MM.1S (cell line): ENCODE measurements around the gene RICTOR.

Source experiments
- DNase-seq: peaks from one replicate; pipeline ENCODE4 v3.0.0-alpha.2; 2015
- H2AFZ ChIP-seq: fragments of 300-600 bp; sonication (generic); 2 replicates; pipeline ENCODE4 v1.6.0; 2016; ENCODE audit warnings: antibody characterized with exemption, low read length
- H3F3A ChIP-seq: fragments of 300-600 bp; sonication (generic); 2 replicates; pipeline ENCODE4 v1.6.1; 2016; ENCODE audit warnings: mild to moderate bottlenecking, antibody characterized with exemption, low read length, moderate library complexity, mixed read lengths; ENCODE audit not compliant: insufficient read depth
- H3K27ac ChIP-seq: fragments of 300-600 bp; sonication (generic); 2 replicates; pipeline ENCODE4 v1.5.1; 2016; ENCODE audit warnings: mild to moderate bottlenecking, low read length
- H3K27me3 ChIP-seq: fragments of 300-600 bp; sonication (generic); replicated peaks from 2 replicates; pipeline ENCODE4 v1.6.0; 2016; ENCODE audit warnings: low read length; ENCODE audit not compliant: insufficient read depth
- H3K36me3 ChIP-seq: fragments of 300-600 bp; sonication (generic); replicated peaks from 2 replicates; pipeline ENCODE4 v1.6.1; 2016; ENCODE audit warnings: mild to moderate bottlenecking, low read length, mixed read lengths; ENCODE audit not compliant: insufficient read depth
- H3K4me1 ChIP-seq: fragments of 300-600 bp; sonication (generic); 2 replicates; pipeline ENCODE4 v1.6.1; 2016; ENCODE audit warnings: low read length, mixed read lengths
- H3K4me2 ChIP-seq: fragments of 300-600 bp; sonication (generic); 2 replicates; pipeline ENCODE4 v1.6.0; 2016; ENCODE audit warnings: low read depth, low read length
- H3K4me3 ChIP-seq: fragments of 300-600 bp; sonication (generic); 2 replicates; pipeline ENCODE4 v1.5.1; 2016; ENCODE audit warnings: low read length, mixed read lengths
- H3K79me2 ChIP-seq: fragments of 300-600 bp; sonication (generic); 2 replicates; pipeline ENCODE4 v1.6.1; 2016; ENCODE audit warnings: mixed run types, low read length, mixed read lengths
- H3K9ac ChIP-seq: fragments of 300-600 bp; sonication (generic); 2 replicates; pipeline ENCODE4 v1.6.1; 2016; ENCODE audit warnings: low read length, mixed read lengths
- H3K9me2 ChIP-seq: fragments of 300-600 bp; sonication (generic); replicated peaks from 2 replicates; pipeline ENCODE4 v1.6.1; 2016; ENCODE audit warnings: mild to moderate bottlenecking, low read length, mixed read lengths; ENCODE audit not compliant: insufficient read depth
- H3K9me3 ChIP-seq: fragments of 300-600 bp; sonication (generic); replicated peaks from 2 replicates; pipeline ENCODE4 v1.6.1; 2016; ENCODE audit warnings: mild to moderate bottlenecking, low read length, mixed read lengths; ENCODE audit not compliant: insufficient read depth
- H4K20me1 ChIP-seq: fragments of 300-600 bp; sonication (generic); 2 replicates; pipeline ENCODE4 v1.6.1; 2016; ENCODE audit warnings: mild to moderate bottlenecking, low read length, moderate library complexity, mixed read lengths; ENCODE audit not compliant: insufficient read depth
- EZH2 ChIP-seq: fragments of 300-600 bp; sonication (generic); optimal IDR thresholded peaks from 2 replicates; pipeline ENCODE3; 2017; ENCODE audit warnings: low read depth, mild to moderate bottlenecking, antibody characterized with exemption, low read length, mixed read lengths
- EZH2phosphoT487 ChIP-seq: fragments of 300-600 bp; sonication (generic); IDR thresholded peaks from 2 replicates; pipeline ENCODE4 v1.6.1; 2018; ENCODE audit warnings: antibody characterized with exemption, low read length
- TF ChIP-seq, protein P1 (sequence below): fragments of 300-600 bp; sonication (generic); IDR thresholded peaks from 2 replicates; pipeline ENCODE4 v1.5.1; 2016; ENCODE audit warnings: antibody characterized with exemption, low read length, mixed read lengths

Gene RICTOR

DNA sequence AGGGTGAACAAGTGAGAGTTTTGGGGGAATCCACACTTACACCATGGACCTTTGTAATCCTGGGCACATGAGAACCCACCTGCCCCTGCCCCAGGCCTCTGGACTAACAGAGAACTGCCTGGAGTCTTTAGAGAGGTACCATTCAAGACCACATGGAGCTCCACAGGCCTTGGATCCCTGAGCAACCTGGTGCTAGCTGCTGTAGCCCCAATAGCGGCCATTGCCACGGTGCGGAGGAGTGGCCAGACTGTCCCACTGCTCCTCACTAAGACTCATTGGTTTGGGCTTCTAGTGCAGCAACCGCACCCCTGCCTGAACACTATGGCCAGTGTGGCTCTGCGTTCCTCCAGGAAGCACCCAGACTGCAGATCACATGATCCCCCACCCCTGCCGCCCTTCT is 182.6 kb downstream of the RICTOR start:
- H3K79me2 ChIP-seq: no peaks in the 10 kb centered on the region
- no peaks in the 10 kb centered on the region for H3K27me3 ChIP-seq
- H3F3A ChIP-seq: no peaks in the 10 kb centered on the region
- no peak overlapping the region for H3K27ac ChIP-seq
- H3K4me3 ChIP-seq: no peak overlapping the region
- H3K9ac ChIP-seq: no peak overlapping the region
- H3K4me1 ChIP-seq: no peaks in the 10 kb centered on the region
- no peaks in the 10 kb centered on the region for H3K36me3 ChIP-seq
- no peaks in the 10 kb centered on the region for H4K20me1 ChIP-seq
- TF ChIP-seq EZH2phosphoT487 (no peak), EZH2 (no peak)
- TF ChIP-seq, protein P1, sequence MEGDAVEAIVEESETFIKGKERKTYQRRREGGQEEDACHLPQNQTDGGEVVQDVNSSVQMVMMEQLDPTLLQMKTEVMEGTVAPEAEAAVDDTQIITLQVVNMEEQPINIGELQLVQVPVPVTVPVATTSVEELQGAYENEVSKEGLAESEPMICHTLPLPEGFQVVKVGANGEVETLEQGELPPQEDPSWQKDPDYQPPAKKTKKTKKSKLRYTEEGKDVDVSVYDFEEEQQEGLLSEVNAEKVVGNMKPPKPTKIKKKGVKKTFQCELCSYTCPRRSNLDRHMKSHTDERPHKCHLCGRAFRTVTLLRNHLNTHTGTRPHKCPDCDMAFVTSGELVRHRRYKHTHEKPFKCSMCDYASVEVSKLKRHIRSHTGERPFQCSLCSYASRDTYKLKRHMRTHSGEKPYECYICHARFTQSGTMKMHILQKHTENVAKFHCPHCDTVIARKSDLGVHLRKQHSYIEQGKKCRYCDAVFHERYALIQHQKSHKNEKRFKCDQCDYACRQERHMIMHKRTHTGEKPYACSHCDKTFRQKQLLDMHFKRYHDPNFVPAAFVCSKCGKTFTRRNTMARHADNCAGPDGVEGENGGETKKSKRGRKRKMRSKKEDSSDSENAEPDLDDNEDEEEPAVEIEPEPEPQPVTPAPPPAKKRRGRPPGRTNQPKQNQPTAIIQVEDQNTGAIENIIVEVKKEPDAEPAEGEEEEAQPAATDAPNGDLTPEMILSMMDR: no peak
- DNase-seq: no peak
- H2AFZ ChIP-seq: no peak overlapping the region
- no peaks in the 10 kb centered on the region for H3K9me3 ChIP-seq
- H3K4me2 ChIP-seq: no peak overlapping the region
- H3K9me2 ChIP-seq: no peaks in the 10 kb centered on the region

- H3K9me2 ChIP-seq: no peaks in the 10 kb centered on the region
- no peaks in the 10 kb centered on the region for H4K20me1 ChIP-seq
- H3K9me3 ChIP-seq: no peaks in the 10 kb centered on the region
- H3K4me1 ChIP-seq: no peaks in the 10 kb centered on the region
- no peaks in the 10 kb centered on the region for H3K27me3 ChIP-seq
- no peaks in the 10 kb centered on the region for H3K36me3 ChIP-seq
- TF ChIP-seq, protein P1: no peak
- TF ChIP-seq EZH2: no peak
- TF ChIP-seq EZH2phosphoT487: no peak
- H3K4me3 ChIP-seq: no peak overlapping the region
- no peaks in the 10 kb centered on the region for H3K79me2 ChIP-seq
- no peak overlapping the region for H2AFZ ChIP-seq
- no peak for DNase-seq
- H3F3A ChIP-seq: no peaks in the 10 kb centered on the region
- no peak overlapping the region for H3K9ac ChIP-seq
- H3K27ac ChIP-seq: no peak overlapping the region
- no peak overlapping the region for H3K4me2 ChIP-seq
Observed at GRCh38 chr5:38889424-38889823, 184.8 kb downstream of the RICTOR start.

GRCh38 chr5:38888041-38888440 is 186.2 kb downstream of the RICTOR start:
- no peaks in the 10 kb centered on the region for H3K9me2 ChIP-seq
- no peaks in the 10 kb centered on the region for H3K4me1 ChIP-seq
- no peak overlapping the region for H3K4me2 ChIP-seq
- no peaks in the 10 kb centered on the region for H3K36me3 ChIP-seq
- H3K4me3 ChIP-seq: no peak overlapping the region
- H3K9me3 ChIP-seq: no peaks in the 10 kb centered on the region
- no peaks in the 10 kb centered on the region for H3K27me3 ChIP-seq
- H3K9ac ChIP-seq: no peak overlapping the region
- H2AFZ ChIP-seq: no peak overlapping the region
- H4K20me1 ChIP-seq: no peaks in the 10 kb centered on the region
- H3F3A ChIP-seq: no peaks in the 10 kb centered on the region
- H3K79me2 ChIP-seq: no peaks in the 10 kb centered on the region
- no peak for DNase-seq
- no peak overlapping the region for H3K27ac ChIP-seq
- TF ChIP-seq, protein P1: no peak
- no peak for TF ChIP-seq EZH2phosphoT487
- TF ChIP-seq EZH2: no peak
